GM19023 (cell line): ENCODE measurements around the gene OR2H1.

Source experiments
- ATAC-seq: cut with Tn5 transposase; IDR thresholded peaks from one replicate; pipeline ENCODE4 v1.9.1; 2021; ENCODE audit warnings: mild to moderate bottlenecking, moderate library complexity; ENCODE audit not compliant: unreplicated experiment

OR2H1 gene

GRCh38 chr6:29509239-29509638 is 52.3 kb downstream of the OR2H1 start:
- ATAC-seq: peak; percentile 89

GRCh38 chr6:29509711-29510110 is 52.8 kb downstream of the OR2H1 start:
- no peak for ATAC-seq

GRCh38 chr6:29510202-29510601 is 53.2 kb downstream of the OR2H1 start:
- ATAC-seq: no peak

GRCh38 chr6:29510746-29511300 is 53.9 kb downstream of the OR2H1 start:
- ATAC-seq: no peak
